DND-41 (cell line): Measurements from ENCODE around the gene NFKB2.
A peak's percentile ranks its signal among the peaks of the same experiment; 100 is the strongest.

ENCODE experiments used
- ATAC-seq: fragments of 200-7000 bp; cut with Tn5 transposase; 3 replicates; pipeline ENCODE4 v1.9.1; 2021; ENCODE audit warnings: low read depth; ENCODE audit not compliant: insufficient read depth
- DNase-seq: peaks from one replicate; pipeline ENCODE4 v3.0.0-alpha.2; 2020
- H2AFZ ChIP-seq: 2 replicates; pipeline ENCODE4 v1.6.0; 2012; ENCODE audit warnings: low read depth, low read length
- H3K27ac ChIP-seq: 2 replicates; pipeline ENCODE4 v1.5.1; 2012; ENCODE audit warnings: low read length, inconsistent platforms
- H3K27me3 ChIP-seq: fragments of 200-600 bp; sonication (generic); 2 replicates; pipeline ENCODE4 v1.6.0; 2012; ENCODE audit warnings: low read length, mild to moderate bottlenecking, inconsistent platforms; ENCODE audit not compliant: insufficient read depth, poor library complexity
- H3K36me3 ChIP-seq: 2 replicates; pipeline ENCODE4 v1.5.1; 2012; ENCODE audit warnings: low read length, inconsistent platforms; ENCODE audit not compliant: insufficient read depth
- H3K4me1 ChIP-seq: 2 replicates; pipeline ENCODE4 v1.5.1; 2012; ENCODE audit warnings: mild to moderate bottlenecking, low read length; ENCODE audit not compliant: insufficient read depth
- H3K4me2 ChIP-seq: 2 replicates; pipeline ENCODE4 v1.6.0; 2012; ENCODE audit warnings: mild to moderate bottlenecking, moderate library complexity, low read length, inconsistent platforms; ENCODE audit not compliant: insufficient read depth
- H3K4me3 ChIP-seq, 2 experiments: fragments of 200-600 bp in 1 of 2; shearing (Covaris generic) in 1 of 2; 2 replicates each; pipeline ENCODE4 v1.5.1; 2012 to 2016; ENCODE audit warnings: inconsistent platforms in 2 of 2, low read length in 2 of 2, mild to moderate bottlenecking in 2 of 2, low read depth in 1 of 2, moderate library complexity in 1 of 2
- H3K79me2 ChIP-seq: 2 replicates; pipeline ENCODE4 v1.6.0; 2012; ENCODE audit warnings: low read length, inconsistent platforms; ENCODE audit not compliant: insufficient read depth
- H3K9ac ChIP-seq: 2 replicates; pipeline ENCODE4 v1.6.0; 2012; ENCODE audit warnings: low read depth, mild to moderate bottlenecking, inconsistent platforms, low read length, moderate library complexity
- H3K9me3 ChIP-seq: 2 replicates; pipeline ENCODE4 v1.5.1; 2012; ENCODE audit warnings: low read length, moderate library complexity, mild to moderate bottlenecking, inconsistent platforms; ENCODE audit not compliant: insufficient read depth, severe bottlenecking
- H4K20me1 ChIP-seq: 2 replicates; pipeline ENCODE4 v1.6.0; 2012; ENCODE audit warnings: low read length; ENCODE audit not compliant: insufficient read depth
- CTCF ChIP-seq: IDR thresholded peaks from 2 replicates; pipeline ENCODE4 v1.5.1; 2012; ENCODE audit warnings: borderline replicate concordance, low read length, moderate library complexity, mild to moderate bottlenecking; ENCODE audit not compliant: poor library complexity, severe bottlenecking; ENCODE audit errors: extremely low read depth
- EZH2 ChIP-seq: IDR thresholded peaks from 3 replicates; pipeline ENCODE4 v1.6.1; 2012; ENCODE audit warnings: borderline replicate concordance, low read depth, mild to moderate bottlenecking, moderate library complexity, low read length, inconsistent platforms; ENCODE audit not compliant: severe bottlenecking

The NFKB2 gene

GRCh38 chr10:102406815-102407214 is 11.3 kb downstream of the NFKB2 start:
- Histone ChIP-seq H3K4me3 (no peak overlapping the region), H3K27me3 (peaks cover 35% of the 10 kb centered on the region), H3K4me1 (peaks cover 10% of the 10 kb centered on the region), H3K79me2 (no peaks in the 10 kb centered on the region), H2AFZ (no peak overlapping the region), H3K9ac (no peak overlapping the region), H3K9me3 (no peaks in the 10 kb centered on the region), H3K4me2 (no peak overlapping the region), H4K20me1 (peaks cover 6% of the 10 kb centered on the region), H3K27ac (no peak overlapping the region), H3K36me3 (no peaks in the 10 kb centered on the region)
- TF ChIP-seq EZH2, result no peak
- no peak for TF ChIP-seq CTCF
- ATAC-seq, result no peak
- DNase-seq, result no peak

- H3K4me2 ChIP-seq, result no peak overlapping the region
Measured at GRCh38 chr10:102407425-102408130, 12.1 kb downstream of the NFKB2 start.

GRCh38 chr10:102408131-102408727 is 12.7 kb downstream of the NFKB2 start:
- no peaks in the 10 kb centered on the region for H3K79me2 ChIP-seq
- H3K9ac ChIP-seq, result no peak overlapping the region; the same call in 1 of the 2 replicates
- ATAC-seq (no peak), DNase-seq (no peak)
- H3K27ac ChIP-seq, result no peak overlapping the region
- no peak overlapping the region for H3K4me3 ChIP-seq
- H4K20me1 ChIP-seq, result peaks cover 6% of the 10 kb centered on the region
- H3K27me3 ChIP-seq, result peaks cover 35% of the 10 kb centered on the region
- no peak overlapping the region for H2AFZ ChIP-seq
- peaks cover 10% of the 10 kb centered on the region for H3K4me1 ChIP-seq
- TF ChIP-seq EZH2 (no peak), CTCF (no peak)
- no peaks in the 10 kb centered on the region for H3K9me3 ChIP-seq
- peak overlapping the region; percentile 59 for H3K4me2 ChIP-seq
- H3K36me3 ChIP-seq, result no peaks in the 10 kb centered on the region

More at GRCh38 chr10:102407425-102408130, 12.1 kb downstream of the NFKB2 start:
- Histone ChIP-seq H3K9me3 (no peaks in the 10 kb centered on the region), H3K4me1 (peaks cover 10% of the 10 kb centered on the region), H2AFZ (no peak overlapping the region), H3K4me3 (no peak overlapping the region), H3K79me2 (no peaks in the 10 kb centered on the region), H3K27ac (no peak overlapping the region), H3K36me3 (no peaks in the 10 kb centered on the region), H4K20me1 (peaks cover 6% of the 10 kb centered on the region), H3K27me3 (peaks cover 35% of the 10 kb centered on the region), H3K9ac (no peak overlapping the region)
- no peak for DNase-seq
- ATAC-seq, result no peak
- no peak for TF ChIP-seq CTCF
- TF ChIP-seq EZH2, result no peak
